Keratinocyte (primary cell): ENCODE measurements around the gene MGMT.

Experiments used
- CTCF ChIP-seq, 3 experiments: IDR thresholded peaks in 1 of 3; conservative IDR thresholded peaks in 1 of 3; optimal IDR thresholded peaks in 1 of 3; 2 replicates in 2 of 3; 3 replicates in 1 of 3; pipeline versions ENCODE3 to v1.5.1; 2011; ENCODE audit warnings: low read length in 3 of 3, mild to moderate bottlenecking in 3 of 3, moderate library complexity in 2 of 3, control low read depth in 1 of 3, inconsistent platforms in 1 of 3; ENCODE audit not compliant: insufficient read depth in 2 of 3; ENCODE audit errors: extremely low read depth in 1 of 3
- EZH2 ChIP-seq: IDR thresholded peaks from one replicate; pipeline ENCODE4 v1.6.1; 2012; ENCODE audit warnings: inconsistent platforms, mild to moderate bottlenecking, low read length, moderate library complexity

- TF ChIP-seq CTCF (optimal IDR thresholded peaks at IDR 0.05 in 1 of 3, IDR thresholded peaks at IDR 0.05 in 1 of 3, conservative IDR thresholded peaks at IDR 0.05 in 1 of 3; ENCODE audit: extremely low read depth in 1 of 3, insufficient read depth in 2 of 3, low read length in 3 of 3) (no peak), EZH2 (no peak)
Measured at GRCh38 chr10:129796710-129797420, 329.8 kb downstream of the MGMT start.
